SK-MEL-5 (cell line): ENCODE results near the gene NAT14. TPM values are rescaled to one million over a fixed set of nuclear protein-coding genes. Genes with fewer than 3 reads are reported as not detected.
A peak's percentile ranks its signal among the peaks of the same experiment; 100 is the strongest.
"Not testable (repeated sequence)": the region's sequence is repeated elsewhere in the genome, so short reads cannot be mapped to it uniquely, and the experiment has no call there.

Experiments
- DNase-seq: peaks from one replicate; pipeline ENCODE4 v3.0.0-alpha.2; 2016; ENCODE audit warnings: low read depth, low spot score
- in situ Hi-C: cut with HindIII; loops from 2 replicates; pipeline ENCODE4 v1.10.0; 2016; ENCODE audit warnings: low sequenced_read_pairs, high pct_unique_total_duplicates, low pct_unique_long_range_greater_than_20kb
- total RNA-seq: library from RNA; depleted of rRNA; stranded (reverse); fragments of >200 nt; shearing (Covaris generic); gene quantifications from 2 replicates; pipeline ENCODE4 v1.2.3, GENCODE V29; 2014

Gene NAT14
- total RNA-seq, 1 experiment from 2014 or later: 11.8 TPM

DNA sequence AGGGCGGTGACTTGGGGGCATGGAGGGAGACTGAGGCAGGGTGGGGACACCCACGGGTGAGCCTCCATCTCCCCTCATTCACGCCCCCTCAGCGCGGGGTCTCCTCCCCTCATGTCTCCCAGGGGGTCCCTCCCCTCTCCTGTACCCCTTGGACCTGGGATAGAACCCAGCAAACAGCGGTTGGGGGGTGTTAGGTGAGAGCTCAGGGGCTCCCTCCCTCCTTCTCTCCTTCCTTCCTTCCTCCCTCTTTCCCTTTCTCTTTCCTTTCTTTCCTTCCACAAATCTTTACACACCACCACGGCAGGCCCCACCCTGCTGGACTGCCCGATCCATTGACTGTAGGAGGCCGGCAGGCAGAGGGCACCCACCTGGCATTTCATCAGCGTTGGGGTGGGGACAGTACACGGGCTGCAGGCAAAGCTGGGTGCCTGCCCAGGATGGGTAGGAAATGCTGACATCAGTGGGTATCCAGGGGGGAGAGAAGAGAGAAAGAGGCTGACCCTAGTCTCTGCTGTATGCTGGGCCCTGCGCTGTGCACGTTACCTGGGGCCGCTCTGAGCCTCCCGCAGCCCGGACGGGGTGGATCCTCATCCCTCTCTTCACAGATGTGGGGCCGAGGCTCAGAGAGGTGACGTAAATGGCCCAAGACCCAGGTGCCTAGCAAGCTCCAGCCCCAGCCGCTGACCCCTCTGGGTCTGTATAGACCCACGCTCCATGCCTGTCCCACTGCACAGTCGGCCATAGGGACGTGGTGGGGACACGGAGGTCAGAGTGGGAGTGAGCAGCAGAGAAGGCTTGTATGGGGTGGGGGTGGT, 6.8 kb downstream of the NAT14 start:
- DNase-seq: no peak
- in situ Hi-C loops: no loop called here

DNA sequence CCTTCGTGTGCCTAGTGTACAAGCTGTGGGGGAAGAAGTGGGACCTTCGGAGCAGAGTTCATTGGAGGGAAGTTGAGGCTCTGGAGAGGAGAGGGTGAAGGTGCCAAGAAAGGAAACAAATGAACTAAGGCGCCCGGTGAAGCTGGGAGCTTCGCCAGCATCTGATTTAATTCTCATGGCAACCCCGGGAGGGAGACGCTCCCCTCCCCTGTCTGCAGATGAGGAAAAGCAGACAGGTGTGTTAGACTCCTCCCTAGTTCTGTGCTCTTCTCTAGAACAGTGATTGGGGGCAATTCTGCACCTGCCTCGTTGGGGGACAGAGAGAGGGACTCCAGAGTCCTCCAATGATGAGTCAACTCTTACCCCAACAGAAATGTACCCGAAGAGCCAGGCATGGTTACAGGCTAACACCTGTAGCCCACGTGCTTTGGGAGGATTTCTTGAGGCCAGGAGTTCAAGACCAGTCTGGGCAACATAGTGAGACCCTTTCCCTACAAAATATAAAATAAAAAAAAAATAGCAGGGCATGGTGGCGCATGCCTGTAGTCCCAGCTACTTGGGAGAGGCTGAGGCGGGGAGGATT, 7.5 kb downstream of the NAT14 start:
- DNase-seq: no peak
- in situ Hi-C loops: no loop called here

DNA sequence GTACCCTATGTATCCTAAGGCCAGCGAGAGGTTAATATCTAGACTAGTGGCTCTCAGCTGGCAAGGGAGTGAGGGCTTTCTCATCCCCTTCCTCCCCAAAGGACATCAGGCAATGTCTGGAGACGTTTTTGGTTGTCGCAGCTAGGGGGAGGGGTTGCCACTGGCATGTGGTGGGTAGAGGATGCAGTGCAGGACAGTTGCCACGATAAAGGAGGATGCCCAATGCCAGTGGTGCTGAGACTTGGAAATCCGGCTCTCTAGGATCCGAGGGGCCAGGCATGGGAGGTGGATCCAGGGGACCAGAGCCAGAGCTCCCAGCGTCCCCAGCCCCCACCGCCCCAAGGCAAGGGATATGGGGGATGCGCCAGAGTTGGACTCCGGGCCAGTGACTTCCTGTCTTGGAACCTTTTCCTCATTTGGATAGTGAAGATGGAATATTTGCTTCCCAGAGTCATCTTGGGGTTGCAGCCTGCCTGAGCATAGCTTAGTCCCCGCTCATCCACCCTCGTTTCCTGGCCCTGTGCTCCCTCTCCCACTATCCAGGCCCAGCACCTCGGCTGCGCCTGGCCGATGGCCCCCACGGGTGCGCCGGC, 8.2 kb downstream of the NAT14 start:
- in situ Hi-C loops: no loop called here
- no peak for DNase-seq

DNA sequence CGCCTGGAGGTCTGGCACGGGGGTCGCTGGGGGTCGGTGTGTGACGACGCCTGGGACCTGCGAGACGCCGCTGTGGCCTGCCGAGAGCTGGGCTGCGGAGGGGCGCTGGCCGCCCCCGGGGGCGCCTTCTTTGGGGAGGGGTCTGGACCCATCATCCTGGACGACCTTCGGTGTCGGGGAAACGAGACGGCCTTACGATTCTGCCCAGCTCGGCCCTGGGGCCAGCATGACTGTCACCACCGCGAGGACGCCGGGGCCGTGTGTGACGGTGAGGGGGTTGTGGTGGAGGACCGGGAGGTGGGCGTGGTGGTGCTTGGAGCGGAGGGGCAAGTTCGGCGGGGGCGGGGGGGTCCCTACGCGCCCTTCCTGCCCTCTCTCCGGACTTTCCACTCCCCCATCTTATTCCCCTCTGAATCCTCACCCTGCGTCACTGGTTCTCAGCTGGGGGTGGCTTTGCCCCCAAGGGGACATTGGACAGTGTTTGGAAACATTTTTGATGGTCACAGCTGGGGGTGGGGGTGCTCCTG, 8.7 kb downstream of the NAT14 start:
- in situ Hi-C loops: no loop called here
- DNase-seq: no peak

DNA sequence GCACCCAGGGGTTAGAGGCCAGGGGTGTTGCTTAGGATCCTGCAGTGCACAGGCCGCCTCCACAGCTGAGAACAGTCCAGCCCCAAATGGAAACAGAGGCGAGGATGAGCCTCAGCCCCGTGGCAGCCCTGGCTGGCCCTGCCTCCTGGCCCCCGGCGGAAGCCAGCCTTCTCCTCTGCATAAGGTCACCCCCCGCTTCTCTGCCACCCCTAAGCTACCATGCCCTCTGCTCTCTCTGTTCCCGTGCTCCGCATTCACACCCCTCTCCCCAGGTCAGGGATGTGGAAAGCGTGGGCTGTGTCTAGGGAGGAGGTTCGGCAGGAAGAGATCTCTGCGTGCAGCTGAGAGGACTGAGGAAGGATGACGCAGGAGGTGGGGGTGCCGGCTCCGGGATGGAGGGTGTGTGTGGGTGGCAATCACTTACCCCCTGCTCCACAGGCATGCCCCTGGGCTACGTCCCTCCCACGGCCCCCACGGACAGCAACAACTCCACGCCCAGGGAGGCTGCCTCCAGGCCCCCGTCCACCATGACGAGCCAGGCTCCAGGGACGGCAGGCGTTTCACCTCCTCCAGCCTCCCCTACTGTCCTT, 9.3 kb downstream of the NAT14 start:
- DNase-seq: no peak
- in situ Hi-C loops: no loop called here

DNA sequence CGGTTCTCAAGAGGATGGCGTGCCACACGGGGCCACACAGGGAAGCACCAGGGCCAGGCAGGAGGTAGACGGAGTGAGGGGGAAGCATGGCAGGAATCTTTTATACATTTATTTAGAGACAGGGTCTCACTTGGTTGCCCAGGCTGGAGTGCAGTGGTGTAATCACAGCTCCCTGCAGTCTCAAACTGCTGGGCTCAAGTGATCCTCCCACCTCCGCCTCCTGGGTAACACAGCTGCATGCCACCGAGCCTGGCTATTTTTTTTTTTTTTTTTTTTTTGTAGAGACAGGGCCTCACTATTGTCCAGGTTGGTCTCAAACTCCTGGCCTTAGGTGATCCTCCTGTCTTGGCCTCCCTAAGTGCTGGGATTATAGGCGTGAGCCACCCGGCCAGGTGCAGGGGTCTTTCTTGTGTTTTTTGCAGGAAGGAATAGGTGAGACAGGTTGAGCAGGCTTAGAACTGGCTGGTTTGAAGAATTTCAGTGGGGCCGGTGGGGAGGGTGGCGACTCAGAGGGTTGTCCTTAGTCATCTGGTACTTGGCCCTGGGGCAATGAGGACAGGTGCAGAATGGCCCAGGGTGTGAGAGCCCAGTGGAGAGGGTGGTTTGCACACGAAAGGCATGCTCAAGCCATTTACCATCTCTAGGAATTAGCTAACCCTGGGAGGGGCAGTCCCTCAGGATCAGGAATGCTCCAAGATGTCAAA, 10.8 kb downstream of the NAT14 start:
- in situ Hi-C loops: no loop called here
- no peak for DNase-seq

DNA sequence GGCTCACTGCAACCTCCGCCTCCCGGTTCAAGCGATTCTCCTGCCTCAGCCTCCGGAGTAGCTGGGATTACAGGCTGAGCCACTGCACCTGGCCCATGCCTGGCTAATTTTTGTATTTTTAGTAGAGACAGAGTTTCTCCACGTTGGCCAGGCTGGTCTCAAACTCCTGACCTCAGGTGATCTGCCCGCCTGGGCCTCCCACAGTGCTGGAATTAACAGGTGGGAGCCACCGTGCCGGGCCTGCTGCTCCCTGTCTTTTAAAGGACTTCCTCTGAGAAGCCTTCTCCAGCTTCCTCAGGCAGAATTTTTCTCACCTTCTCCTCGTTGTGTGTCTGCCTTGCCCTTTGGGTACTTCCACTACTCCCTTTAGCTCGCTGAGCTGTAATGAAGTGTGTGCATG, 11.8 kb downstream of the NAT14 start:
- in situ Hi-C loops, DNase-seq: not testable (repeated sequence)

DNA sequence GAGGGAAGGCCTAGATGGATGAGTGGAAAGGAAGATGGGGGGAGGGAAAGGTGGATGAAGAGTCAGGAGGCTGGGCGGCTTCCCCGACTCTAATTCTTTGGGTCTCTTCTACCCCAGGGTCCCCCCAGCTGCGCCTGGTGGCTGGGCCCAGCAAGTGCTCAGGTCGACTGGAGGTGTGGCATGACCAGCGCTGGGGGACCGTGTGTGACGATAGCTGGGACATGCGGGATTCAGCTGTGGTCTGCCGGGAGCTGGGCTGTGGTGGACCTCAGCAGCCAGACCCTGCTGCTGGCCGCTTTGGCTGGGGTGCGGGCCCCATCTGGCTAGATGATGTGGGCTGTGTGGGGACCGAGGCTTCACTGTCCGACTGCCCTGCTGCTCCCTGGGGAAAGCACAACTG, 12.8 kb downstream of the NAT14 start:
- DNase-seq: no peak
- in situ Hi-C loops: no loop called here

DNA sequence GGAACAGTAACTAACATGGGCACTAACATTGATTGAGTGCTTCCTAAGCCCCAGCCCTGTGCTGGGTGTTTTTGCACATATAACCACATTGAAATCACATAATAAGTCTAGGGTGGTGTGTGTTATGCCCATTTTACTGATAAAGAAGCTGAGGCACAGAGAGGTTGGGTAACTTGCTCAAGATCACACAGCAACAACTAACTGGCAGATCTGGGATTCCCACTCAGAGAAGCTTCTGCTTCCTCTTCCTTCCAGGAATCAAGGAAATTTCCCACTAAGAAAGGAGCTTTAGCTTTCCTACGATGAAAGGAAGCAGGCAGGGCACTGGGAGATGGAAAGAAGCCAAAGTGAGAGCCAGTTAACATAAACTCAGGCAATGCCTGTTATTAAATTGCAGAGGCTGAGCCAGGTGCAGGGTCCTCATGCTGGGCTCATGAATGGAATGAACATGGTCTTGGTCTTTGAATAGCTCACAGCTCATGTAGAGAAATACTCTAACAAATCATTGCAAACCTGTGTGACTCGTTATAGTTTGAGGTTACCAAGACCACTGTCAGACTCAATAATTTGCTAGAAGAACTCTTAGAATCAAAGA, 13.4 kb downstream of the NAT14 start:
- in situ Hi-C loops: no loop called here
- no peak for DNase-seq

DNA sequence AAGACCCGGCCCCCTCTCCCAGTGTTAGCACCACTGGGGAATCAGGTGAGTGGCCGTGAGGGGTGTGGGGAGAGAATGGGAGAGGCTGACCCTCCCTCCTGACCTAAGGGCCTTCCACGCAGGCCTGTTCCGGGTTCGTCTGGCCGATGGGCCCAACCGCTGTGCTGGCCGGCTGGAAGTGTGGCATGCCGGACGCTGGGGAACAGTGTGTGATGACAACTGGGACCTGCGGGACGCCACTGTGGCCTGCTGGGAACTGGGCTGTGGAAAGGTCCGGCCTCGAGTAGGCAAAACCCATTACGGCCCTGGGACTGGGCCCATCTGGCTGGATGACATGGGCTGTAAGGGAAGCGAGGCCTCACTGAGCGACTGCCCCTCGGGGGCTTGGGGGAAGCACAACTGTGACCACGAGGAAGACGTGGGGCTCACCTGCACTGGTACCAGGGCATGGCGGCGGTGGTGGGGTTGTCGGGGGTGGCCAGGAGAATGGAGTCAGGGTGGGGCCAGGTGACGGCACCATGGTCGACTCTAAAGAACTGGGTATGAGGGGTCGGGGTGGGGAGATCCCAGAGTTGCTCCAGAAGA, 15.5 kb downstream of the NAT14 start:
- DNase-seq: no peak
- in situ Hi-C loops: no loop called here

DNA sequence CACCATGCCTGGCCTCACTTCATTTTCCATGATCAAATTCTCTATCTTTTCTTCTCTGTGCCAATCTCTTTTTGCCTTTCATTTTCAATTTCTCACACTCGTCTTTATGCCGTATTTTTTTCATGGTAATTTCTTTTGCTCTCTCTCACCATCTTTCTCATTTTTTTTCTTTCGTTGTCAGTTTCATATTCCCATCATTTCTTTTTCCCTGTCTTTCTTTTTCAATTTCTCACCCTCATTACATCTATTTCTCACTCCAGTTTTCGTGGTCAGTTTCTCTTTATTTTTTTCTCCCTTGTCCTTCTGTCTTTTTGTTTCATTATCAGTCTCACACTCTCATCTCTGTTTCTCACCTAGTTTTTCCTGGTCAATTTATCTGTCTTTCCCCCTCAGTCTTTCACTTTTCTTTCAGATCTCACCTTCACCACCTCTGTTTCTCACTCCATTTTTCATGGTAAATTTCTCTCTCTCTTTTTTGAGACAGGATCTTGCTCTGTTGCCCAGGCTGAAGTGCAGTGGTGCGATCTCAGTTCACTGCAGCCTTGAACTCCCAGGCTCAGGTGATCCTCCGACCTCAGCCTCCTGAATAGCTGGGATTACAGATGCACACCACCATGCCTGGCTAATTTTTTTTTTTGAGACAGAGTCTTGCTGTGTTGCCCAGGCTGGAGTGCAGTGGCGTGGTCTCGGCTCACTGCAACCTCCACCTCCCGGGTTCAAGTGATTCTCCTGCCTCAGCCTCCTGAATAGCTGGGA, 17.4 kb downstream of the NAT14 start:
- in situ Hi-C loops: no loop called here
- no peak for DNase-seq

DNA sequence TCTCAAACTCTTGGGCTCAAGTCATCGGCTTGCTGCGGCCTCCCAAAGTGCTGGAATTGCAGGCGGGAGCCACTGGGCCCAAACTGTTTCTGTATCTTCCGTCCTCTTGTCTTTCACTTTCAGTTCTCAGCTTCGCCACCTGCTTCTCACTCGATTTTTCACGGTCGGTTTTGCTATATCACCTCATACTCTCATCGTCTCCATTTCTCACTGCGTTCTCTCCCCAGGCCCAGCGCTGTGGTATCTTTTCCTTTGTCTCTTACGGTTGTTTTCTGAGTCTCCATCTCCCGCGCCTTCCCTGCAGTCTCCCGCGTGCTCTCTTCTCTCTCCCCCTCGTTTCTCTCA, 18.1 kb downstream of the NAT14 start:
- in situ Hi-C loops: no loop called here
- DNase-seq: no peak

DNA sequence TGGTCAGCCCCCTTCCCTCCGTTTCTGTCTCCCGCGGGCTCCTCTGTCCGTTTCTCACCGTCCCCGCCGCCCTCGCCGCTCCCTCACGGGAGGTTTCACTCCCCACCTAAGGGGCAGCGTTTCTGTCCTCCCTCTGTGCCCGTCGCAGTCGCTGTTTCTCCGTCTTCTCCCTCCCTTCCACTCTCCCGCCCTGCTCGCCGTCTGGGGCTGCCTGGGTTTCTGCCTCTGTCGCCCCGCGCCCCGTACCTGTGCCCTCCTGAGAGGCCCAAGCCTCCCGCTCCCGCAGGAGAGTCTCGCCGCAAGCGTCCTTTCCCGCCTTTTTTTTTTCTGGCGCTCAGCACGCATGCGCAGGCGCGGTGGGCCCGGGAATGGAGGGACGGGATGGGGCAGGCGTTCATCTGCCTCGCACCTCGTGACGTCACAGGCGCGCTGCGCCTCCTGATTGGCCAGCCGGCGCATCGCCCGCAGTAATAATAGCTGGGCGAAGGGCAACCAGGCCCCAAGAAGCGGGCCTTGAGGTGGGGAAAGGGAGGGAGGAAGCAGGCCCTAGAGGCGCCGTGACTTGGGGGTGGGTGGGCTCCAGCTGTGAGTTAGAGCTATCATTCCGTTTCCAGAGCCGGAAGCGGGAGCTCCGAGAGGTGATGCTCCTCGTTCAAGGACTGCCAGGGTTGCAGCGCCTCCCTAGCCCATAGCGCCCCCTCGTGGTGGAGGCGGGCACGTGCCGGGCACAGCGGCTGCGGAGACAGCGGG, 18.7 kb downstream of the NAT14 start:
- DNase-seq: peak; percentile 91
- in situ Hi-C loops: no loop called here

DNA sequence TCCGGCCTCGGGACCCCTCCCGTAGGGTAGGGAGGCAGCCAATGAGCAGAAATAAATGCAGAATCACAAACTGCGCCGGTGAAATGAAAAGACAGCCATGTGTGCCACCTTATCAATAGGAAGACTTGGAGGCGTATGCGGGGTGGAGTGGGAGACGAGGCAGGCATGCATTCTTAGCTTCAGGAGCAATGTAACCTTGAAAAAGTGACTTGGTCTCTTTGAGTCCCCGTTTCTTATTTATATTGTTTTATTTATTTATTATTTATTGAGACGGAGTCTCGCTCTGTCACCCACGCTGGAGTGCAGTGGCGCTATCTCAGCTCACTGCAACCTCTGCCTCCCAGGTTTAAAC, 19.2 kb downstream of the NAT14 start:
- no peak for DNase-seq
- in situ Hi-C loops: no loop called here

DNA sequence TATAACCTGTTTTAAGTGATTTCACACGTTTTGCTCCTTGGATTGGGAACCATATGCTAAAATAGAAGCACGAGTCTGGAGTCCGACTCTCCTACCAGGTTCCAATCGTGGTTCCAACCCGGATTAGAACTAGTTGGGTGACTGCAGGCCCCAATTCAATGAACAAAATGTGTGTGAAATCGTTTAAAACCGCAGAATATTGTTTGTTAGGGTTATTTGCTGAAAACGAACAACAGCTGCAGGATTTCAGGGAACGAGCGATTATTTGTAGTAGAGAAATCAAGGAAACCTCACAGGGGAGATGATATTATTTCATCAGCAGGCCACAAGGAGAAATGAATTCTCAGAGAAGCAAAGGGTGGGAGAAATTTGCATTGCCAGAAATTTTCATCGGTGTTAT, 20.0 kb downstream of the NAT14 start:
- in situ Hi-C loops: no loop called here
- no peak for DNase-seq

DNA sequence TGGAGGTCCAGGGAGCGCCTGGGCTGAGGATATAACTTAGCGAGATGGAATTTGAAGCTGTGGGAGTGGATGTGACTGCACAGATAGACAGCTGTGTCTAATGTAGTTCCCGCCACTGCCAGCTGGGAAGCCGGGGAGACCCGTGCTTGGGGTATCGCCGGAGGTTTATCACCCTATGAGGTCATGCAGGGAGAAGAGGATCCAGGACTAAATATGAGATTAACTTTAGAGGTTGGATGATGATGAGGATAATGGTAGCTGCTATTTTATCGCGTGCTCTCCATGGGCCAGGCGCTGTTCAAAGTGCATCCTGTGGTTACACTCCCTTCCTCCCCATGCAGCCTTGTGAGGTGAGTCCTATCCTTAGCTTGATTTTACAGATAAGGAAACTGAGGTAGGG, 23.1 kb downstream of the NAT14 start:
- no peak for DNase-seq
- in situ Hi-C loops: no loop called here
